ENCODE results near the gene IGLL5.

Gene IGLL5

DNA sequence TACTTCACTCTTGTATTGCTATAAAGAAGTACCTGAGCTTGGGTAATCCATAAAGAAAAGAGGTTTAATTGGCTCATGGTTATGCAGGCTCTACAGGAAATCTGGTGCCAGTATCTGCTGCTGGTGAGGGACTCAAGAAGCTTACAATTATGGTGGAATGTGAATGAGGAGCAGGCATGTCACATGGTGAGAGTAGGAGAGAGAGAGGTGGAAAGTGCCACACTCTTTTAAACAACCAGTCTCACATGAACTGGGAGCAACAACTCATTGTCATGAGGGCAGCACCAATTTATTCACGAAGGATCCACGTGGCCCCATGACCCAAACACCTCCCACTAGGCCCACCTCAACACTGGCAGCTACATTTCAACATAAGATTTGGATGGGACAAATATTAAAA is 24.6 kb upstream of the IGLL5 start:
- H3K4me2 ChIP-seq (ENCODE audit: low read depth, low read length) = peak overlapping the region; percentile 68

DNA sequence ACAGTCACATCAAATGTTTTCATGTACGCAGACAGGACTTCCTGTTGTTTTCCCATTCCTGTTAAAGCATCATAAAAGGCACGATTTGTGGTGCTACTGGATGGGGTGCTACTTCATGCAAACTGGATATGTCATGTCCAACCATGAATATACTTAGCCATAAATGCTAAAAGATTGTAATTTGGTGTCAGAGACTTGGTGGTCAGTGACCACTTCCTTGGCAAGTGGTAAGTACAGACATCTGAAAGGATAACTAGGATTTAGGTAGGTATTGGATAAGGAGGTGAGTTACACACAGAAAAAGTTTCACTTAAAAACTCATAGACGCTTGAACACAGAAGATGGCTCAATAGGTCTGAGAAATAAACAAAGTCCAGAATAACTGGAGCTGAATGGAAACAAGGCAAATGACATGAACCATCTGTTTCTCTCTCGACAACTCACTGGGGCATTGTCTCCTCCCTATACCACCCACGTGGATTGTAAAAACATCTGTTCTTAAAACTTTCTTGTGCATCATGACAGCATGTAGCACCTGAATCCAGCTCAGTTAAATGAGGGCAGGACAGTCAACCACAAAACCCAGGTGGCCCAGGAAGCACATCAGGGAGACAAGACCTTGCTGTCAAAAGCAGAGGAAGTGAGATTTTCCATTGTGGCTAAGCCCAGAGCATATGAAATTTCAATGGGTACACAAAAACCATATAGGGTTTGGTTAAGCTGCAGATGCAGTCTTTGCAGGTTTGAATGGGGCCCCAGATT is 22.1 kb upstream of the IGLL5 start:
- Histone ChIP-seq H3K4me1 (ENCODE audit: low read length) (peaks cover 54% of the 10 kb centered on the region), H3F3A (ENCODE audit: insufficient read depth, low read length) (peaks cover 66% of the 10 kb centered on the region), H3K36me3 (replicated peaks; ENCODE audit: insufficient read depth, low read length) (no peaks in the 10 kb centered on the region), H3K9ac (ENCODE audit: low read length) (peak overlapping the region; percentile 98), H3K27me3 (replicated peaks; ENCODE audit: insufficient read depth, low read length) (no peaks in the 10 kb centered on the region), H3K4me3 (ENCODE audit: low read length) (peak overlapping the region; percentile 19; the same call in 1 of the 2 replicates), H2AFZ (ENCODE audit: low read length) (no peak overlapping the region), H3K9me3 (replicated peaks; ENCODE audit: insufficient read depth, low read length) (no peaks in the 10 kb centered on the region), H3K9me2 (replicated peaks; ENCODE audit: insufficient read depth, low read length) (no peaks in the 10 kb centered on the region), H3K79me2 (ENCODE audit: low read length) (peaks cover 53% of the 10 kb centered on the region), H3K4me2 (ENCODE audit: low read depth, low read length) (peak overlapping the region; percentile 68; the same call in 1 of the 2 replicates), H4K20me1 (ENCODE audit: insufficient read depth, low read length) (no peaks in the 10 kb centered on the region), H3K27ac (ENCODE audit: low read length) (peak overlapping the region; percentile 100)
- TF ChIP-seq EZH2 (optimal IDR thresholded peaks at IDR 0.05; ENCODE audit: low read depth, low read length) = no peak
- no peak for TF ChIP-seq EZH2phosphoT487 (IDR thresholded peaks at IDR 0.05; ENCODE audit: low read length)
- no peak for TF ChIP-seq CTCF (IDR thresholded peaks at IDR 0.05; ENCODE audit: low read length)
- peak; percentile 92 for DNase-seq

More for the DNA sequence above, 24.6 kb upstream of the IGLL5 start:
- no peaks in the 10 kb centered on the region for H3K9me3 ChIP-seq (replicated peaks; ENCODE audit: insufficient read depth, low read length)
- no peaks in the 10 kb centered on the region for H3K27me3 ChIP-seq (replicated peaks; ENCODE audit: insufficient read depth, low read length)
- peak overlapping the region; percentile 61 for H3K4me3 ChIP-seq (ENCODE audit: low read length)
- peak overlapping the region; percentile 98; the same call in 1 of the 2 replicates for H3K9ac ChIP-seq (ENCODE audit: low read length)
- DNase-seq = peak; percentile 65
- H3K4me1 ChIP-seq (ENCODE audit: low read length) = peaks cover 53% of the 10 kb centered on the region
- H3K9me2 ChIP-seq (replicated peaks; ENCODE audit: insufficient read depth, low read length) = no peaks in the 10 kb centered on the region
- peak overlapping the region; percentile 100 for H3K27ac ChIP-seq (ENCODE audit: low read length)
- peaks cover 62% of the 10 kb centered on the region for H3K79me2 ChIP-seq (ENCODE audit: low read length)
- H2AFZ ChIP-seq (ENCODE audit: low read length) = no peak overlapping the region
- peaks cover 78% of the 10 kb centered on the region for H3F3A ChIP-seq (ENCODE audit: insufficient read depth, low read length)
- no peaks in the 10 kb centered on the region; the same call in 1 of the 2 replicates for H3K36me3 ChIP-seq (replicated peaks; ENCODE audit: insufficient read depth, low read length)
- H4K20me1 ChIP-seq (ENCODE audit: insufficient read depth, low read length) = no peaks in the 10 kb centered on the region
- TF ChIP-seq CTCF (IDR thresholded peaks at IDR 0.05; ENCODE audit: low read length) (no peak), EZH2phosphoT487 (IDR thresholded peaks at IDR 0.05; ENCODE audit: low read length) (no peak)

GRCh38 chr22:22866381-22867111 is 21.1 kb upstream of the IGLL5 start:
- no peak overlapping the region for H2AFZ ChIP-seq (ENCODE audit: low read length)
- no peaks in the 10 kb centered on the region for H3K9me3 ChIP-seq (replicated peaks; ENCODE audit: insufficient read depth, low read length)
- no peaks in the 10 kb centered on the region for H3K27me3 ChIP-seq (replicated peaks; ENCODE audit: insufficient read depth, low read length)

More at GRCh38 chr22:22866381-22867111, 21.1 kb upstream of the IGLL5 start:
- Histone ChIP-seq H3K27ac (ENCODE audit: low read length) (peak overlapping the region; percentile 100), H4K20me1 (ENCODE audit: insufficient read depth, low read length) (no peaks in the 10 kb centered on the region), H3K4me1 (ENCODE audit: low read length) (peaks cover 64% of the 10 kb centered on the region), H3K9me2 (replicated peaks; ENCODE audit: insufficient read depth, low read length) (no peaks in the 10 kb centered on the region), H3F3A (ENCODE audit: insufficient read depth, low read length) (peaks cover 60% of the 10 kb centered on the region), H3K36me3 (replicated peaks; ENCODE audit: insufficient read depth, low read length) (no peaks in the 10 kb centered on the region), H3K9ac (ENCODE audit: low read length) (peak overlapping the region; percentile 76), H3K4me2 (ENCODE audit: low read depth, low read length) (peak overlapping the region; percentile 72), H3K79me2 (ENCODE audit: low read length) (peaks cover 47% of the 10 kb centered on the region), H3K4me3 (ENCODE audit: low read length) (peak overlapping the region; percentile 0; the same call in 1 of the 2 replicates)
- no peak for DNase-seq
- no peak for TF ChIP-seq EZH2phosphoT487 (IDR thresholded peaks at IDR 0.05; ENCODE audit: low read length)
- no peak for TF ChIP-seq CTCF (IDR thresholded peaks at IDR 0.05; ENCODE audit: low read length)
- TF ChIP-seq EZH2 (optimal IDR thresholded peaks at IDR 0.05; ENCODE audit: low read depth, low read length) = no peak
